AG10803 (cell line): ENCODE data around the gene TRIM41.

Experiments
- DNase-seq: peaks from one replicate; pipeline ENCODE4 v3.0.0; 2010; ENCODE audit warnings: low read depth
- H3K4me3 ChIP-seq: 2 replicates; pipeline ENCODE4 v1.5.1; 2011; ENCODE audit warnings: mild to moderate bottlenecking, low read length, control low read depth
- TF ChIP-seq, protein P1 (sequence below): conservative IDR thresholded peaks from 2 replicates; pipeline ENCODE4 v1.5.1; 2011; ENCODE audit warnings: mild to moderate bottlenecking, low read length, control low read depth, inconsistent platforms

The TRIM41 gene

DNA sequence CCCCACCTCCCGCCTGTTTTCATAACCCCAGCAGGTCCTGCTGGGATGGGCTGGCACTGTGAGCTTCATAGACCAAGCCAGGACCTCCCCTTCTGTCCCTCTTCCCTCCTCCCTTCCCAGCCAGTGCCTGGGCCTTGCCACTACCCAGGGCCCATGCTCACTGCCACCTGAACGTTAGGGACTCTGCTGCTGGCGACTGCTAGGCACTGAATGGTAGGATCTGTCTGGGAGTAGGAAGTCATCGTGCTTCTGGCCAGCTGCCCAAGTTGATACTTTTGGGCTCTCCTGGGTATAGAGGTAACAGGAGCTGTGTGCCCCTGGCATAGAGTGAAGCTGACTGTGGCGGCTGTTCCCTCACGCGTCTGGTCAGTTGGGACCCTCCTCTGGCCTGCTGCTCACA is 8.4 kb downstream of the TRIM41 start:
- TF ChIP-seq, protein P1, sequence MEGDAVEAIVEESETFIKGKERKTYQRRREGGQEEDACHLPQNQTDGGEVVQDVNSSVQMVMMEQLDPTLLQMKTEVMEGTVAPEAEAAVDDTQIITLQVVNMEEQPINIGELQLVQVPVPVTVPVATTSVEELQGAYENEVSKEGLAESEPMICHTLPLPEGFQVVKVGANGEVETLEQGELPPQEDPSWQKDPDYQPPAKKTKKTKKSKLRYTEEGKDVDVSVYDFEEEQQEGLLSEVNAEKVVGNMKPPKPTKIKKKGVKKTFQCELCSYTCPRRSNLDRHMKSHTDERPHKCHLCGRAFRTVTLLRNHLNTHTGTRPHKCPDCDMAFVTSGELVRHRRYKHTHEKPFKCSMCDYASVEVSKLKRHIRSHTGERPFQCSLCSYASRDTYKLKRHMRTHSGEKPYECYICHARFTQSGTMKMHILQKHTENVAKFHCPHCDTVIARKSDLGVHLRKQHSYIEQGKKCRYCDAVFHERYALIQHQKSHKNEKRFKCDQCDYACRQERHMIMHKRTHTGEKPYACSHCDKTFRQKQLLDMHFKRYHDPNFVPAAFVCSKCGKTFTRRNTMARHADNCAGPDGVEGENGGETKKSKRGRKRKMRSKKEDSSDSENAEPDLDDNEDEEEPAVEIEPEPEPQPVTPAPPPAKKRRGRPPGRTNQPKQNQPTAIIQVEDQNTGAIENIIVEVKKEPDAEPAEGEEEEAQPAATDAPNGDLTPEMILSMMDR: no peak
- no peak for DNase-seq
- no peak overlapping the region for H3K4me3 ChIP-seq

DNA sequence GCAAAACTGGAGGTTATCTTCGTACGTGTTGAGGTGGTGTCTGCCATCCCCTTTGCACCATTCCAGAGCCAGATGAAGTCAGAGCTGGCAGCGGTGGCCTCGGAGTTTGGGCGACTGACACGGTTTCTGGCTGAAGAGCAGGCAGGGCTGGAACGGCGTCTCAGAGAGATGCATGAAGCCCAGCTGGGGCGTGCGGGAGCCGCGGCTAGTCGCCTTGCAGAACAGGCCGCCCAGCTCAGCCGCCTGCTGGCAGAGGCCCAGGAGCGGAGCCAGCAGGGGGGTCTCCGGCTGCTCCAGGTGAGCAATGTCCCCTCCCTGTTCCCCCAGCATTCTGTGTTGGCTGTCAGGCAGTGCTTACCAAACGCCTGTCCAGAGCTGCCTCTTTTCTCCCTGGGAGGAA is 9.5 kb downstream of the TRIM41 start:
- DNase-seq: no peak
- H3K4me3 ChIP-seq: no peak overlapping the region
- TF ChIP-seq, protein P1: no peak

DNA sequence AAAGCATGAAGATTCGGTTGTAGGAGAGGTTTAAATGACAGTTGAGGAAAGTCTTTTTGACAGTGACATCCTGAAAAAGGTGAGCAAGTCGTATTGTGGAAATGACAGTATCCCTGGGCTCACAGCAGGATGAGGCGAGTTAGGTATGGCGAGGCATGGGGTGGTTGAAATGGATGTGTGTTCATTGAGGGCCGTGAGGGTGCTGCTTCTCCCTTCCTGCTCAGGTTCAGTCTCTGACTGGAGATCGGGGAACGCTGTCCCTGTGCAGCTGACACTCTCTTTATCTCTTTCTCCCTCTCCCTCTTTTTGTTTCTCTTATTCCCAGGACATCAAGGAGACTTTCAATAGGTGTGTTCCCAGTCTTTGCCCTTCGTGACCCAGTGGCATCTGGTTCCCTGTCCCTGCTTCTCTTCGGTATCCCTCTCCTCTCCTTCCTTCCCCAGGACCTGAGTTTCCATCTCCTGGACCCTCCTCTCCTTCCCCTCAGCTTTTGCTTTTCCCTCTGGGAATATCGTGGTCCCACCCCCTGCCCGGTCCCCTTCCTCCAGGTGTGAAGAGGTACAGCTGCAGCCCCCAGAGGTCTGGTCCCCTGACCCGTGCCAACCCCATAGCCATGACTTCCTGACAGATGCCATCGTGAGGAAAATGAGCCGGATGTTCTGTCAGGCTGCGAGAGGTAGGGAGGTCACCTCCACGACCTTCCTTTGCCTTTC is 10.2 kb downstream of the TRIM41 start:
- H3K4me3 ChIP-seq: no peak overlapping the region
- TF ChIP-seq, protein P1: no peak
- no peak for DNase-seq

DNA sequence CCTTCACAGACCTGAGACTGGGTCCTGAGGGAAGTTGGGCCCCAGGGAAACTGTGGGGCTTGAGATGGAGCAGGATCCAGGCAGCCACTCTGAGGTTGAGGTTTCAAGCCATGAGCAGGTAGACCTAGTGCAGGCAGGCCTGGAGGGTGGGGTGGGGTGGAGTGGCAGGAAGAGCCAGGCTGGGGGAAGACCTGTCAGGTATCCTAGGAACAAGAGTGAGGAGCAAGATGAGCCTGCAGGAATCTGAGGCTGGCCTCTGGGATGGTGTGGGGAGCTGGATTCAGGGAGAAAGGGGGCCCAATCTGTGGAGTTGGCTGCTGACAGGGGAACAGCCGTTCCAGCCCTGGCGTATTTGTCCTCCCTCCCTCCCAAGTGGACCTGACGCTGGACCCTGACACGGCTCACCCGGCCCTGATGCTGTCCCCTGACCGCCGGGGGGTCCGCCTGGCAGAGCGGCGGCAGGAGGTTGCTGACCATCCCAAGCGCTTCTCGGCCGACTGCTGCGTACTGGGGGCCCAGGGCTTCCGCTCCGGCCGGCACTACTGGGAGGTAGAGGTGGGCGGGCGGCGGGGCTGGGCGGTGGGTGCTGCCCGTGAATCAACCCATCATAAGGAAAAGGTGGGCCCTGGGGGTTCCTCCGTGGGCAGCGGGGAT is 10.8 kb downstream of the TRIM41 start:
- no peak for DNase-seq
- no peak overlapping the region for H3K4me3 ChIP-seq
- TF ChIP-seq, protein P1: no peak

DNA sequence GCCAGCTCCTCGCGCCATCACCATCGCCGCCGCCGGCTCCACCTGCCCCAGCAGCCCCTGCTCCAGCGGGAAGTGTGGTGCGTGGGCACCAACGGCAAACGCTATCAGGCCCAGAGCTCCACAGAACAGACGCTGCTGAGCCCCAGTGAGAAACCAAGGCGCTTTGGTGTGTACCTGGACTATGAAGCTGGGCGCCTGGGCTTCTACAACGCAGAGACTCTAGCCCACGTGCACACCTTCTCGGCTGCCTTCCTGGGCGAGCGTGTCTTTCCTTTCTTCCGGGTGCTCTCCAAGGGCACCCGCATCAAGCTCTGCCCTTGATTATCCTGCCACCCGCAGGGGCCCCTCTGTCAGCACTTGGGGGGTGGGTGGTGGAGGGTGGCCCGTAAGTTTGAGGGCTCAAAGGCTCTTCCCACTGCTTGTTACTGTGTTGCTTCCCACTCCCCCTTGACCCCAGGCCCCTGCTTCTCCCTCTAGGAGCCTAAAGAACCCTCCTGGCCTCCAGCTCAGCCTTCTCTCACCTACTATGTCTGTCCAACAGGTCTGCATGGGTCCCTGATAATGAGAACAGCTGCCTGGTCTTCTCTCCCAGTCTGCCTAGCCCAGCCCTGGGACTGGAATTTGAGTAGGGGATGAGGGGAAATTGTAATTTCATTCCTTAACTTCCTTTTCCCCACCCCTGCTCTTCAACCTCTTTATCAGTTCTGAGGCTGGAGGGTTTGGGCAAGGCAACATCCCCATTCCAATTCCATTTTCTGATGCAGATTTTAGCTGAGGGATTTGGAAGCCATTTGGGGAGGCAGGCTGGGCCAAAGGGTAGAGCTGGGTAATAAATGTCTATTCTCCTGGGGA is 11.6 kb downstream of the TRIM41 start:
- DNase-seq: no peak
- no peak overlapping the region for H3K4me3 ChIP-seq
- TF ChIP-seq, protein P1: no peak

DNA sequence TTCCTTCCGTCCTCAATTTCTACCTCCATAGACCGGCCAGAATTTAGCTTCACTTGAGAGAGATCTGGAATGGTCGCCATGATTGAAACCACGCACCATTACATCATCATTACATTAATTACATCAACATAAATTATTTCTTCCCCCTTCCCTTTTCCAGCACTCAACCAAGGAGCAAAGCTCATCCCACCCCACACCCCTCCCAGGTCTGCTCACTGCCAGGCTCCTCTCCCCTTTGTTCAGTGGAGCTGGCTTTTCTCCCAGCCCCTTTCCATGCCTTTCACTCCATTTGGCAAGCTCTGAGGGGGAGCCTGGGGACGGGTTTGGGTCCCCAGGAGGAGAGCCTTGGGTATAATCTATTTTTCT is 12.2 kb downstream of the TRIM41 start:
- H3K4me3 ChIP-seq: no peak overlapping the region
- TF ChIP-seq, protein P1: no peak
- no peak for DNase-seq
